Esophagus mucosa (tissue), 1 donor: Measurements from ENCODE around the gene KMO. TPM values are rescaled to one million over a fixed set of nuclear protein-coding genes. Genes with fewer than 3 reads are reported as not detected.
A peak's percentile ranks its signal among the peaks of the same experiment; 100 is the strongest.

Experiments
- ATAC-seq: fragments of 200-7000 bp; cut with Tn5 transposase; one replicate; pipeline ENCODE4 v1.9.1; 2020
- total RNA-seq: library from RNA; stranded (reverse); gene quantifications from one replicate; pipeline ENCODE4 v1.2.4, GENCODE V29; 2023
- donor health status: DM: yes; HTN: yes; CAD: no.

The KMO gene
- total RNA-seq, 1 donor from 2014 or later: 0.12 TPM

DNA sequence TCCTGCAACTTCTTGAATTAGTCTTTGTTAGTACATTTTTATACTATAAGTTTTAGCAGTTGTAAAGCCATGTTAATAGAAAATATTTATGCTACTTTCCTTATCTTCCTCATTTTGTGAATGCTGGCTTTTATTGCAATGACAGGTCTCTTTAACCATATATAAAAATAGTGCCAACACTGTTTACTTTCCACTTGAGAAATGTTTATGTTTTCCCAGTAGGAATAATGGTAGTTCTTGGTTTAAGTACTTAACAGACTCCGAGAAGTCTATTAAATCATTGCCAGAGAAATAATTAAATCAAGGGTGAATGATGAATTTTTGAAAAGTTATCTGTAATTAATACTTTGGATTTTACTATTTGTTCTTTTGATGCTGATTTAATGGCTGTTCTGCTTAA, 98.3 kb downstream of the KMO start:
- no peak for ATAC-seq

DNA sequence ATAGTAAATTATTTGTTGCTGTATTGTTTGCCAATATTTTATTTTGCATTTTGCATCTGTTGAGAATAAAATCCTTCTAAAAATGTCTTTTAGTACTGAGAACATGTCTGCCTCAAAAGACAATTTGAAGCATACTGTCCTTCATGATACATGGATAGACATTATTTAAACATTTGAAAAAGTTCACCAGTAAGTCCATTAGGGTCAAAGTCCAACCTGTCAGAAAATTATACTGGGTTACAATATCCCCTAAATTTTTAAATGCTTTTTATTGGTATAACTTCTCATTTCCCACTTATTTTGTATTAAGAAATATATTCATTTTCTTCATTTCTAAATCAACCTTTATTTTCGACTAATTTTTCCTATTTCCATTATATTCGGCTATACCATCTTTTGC, 98.7 kb downstream of the KMO start:
- no peak for ATAC-seq

DNA sequence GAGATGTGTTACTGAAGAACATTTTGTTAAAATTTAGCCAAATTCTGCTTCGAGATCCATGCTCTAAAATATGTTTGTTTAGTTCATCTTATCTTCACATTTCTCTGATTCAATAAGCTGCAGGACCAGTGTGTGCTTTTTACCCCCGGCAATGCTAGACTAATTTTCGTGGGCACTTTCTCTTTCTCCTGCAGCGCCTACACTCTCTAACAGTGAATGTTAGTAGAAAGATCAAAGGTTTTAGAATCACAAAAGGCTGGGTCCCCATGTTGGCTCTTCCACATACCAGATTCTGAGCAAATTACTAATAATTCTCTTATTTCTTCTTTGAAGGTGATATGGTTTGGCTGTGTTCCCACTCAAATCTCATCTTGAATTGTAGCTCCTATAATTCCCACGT, 99.5 kb downstream of the KMO start:
- ATAC-seq: no peak

DNA sequence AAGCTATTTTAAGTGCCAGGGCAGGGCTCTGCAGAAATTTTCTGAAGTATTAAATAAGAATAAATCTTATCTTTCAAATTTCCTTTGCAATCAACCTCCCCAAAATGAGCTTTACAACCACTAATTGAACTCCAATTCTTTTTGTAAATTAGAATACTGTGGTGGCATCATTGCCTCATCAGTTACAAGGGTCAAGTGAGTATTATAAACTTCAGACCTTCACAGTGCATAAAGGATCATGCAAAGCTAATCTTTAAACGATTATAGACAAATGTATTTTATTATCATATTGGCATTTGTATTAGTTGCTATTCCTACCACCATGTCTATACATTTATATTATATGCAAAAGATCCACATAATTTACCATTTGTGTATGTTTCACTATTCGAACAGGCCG, 100.8 kb downstream of the KMO start:
- no peak for ATAC-seq

DNA sequence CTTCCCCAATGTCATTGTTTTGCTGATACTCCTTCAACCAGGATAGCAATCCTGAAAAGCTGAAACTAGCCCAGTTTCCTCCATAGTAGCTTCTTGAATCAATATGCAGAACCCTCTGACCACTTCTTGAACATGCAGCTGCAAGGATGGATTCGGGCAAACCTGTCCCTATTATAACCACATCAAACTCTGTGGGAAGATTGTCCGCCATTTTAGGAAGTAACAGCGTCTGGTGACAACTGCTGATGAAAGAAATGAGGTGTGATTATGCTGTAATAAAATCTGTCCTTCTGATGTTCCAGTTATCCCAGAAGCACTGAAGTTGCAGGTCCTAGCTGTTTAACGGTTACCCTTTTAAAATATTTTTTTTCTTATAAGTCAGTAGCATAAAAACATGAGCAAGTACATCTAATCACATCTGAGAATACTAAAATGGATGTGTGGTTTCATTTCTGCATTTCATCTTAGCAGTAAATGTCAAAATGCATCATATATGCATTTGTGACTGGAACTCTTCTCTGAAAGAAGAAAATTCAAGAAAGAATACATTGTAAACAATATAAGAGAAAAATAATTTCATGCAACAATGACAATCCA, 103.5 kb downstream of the KMO start:
- no peak for ATAC-seq

DNA sequence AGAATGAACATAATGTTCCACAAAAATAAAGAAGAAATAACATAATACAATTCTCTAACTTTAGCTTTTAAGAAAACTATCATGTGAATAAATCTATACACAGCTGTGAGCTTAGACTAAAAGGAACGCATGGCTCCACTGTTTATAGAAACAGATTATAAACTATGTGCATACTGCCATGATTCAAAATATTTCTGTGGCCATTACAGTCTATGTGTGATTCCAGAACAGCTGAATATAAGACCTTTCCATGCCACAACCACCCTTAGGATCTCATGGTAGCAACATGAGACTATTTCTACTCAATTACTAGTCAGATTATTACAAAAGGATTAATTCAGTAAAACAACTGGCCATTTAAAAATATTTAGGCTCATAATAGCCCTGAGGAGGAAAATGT, 104.1 kb downstream of the KMO start:
- ATAC-seq: no peak

DNA sequence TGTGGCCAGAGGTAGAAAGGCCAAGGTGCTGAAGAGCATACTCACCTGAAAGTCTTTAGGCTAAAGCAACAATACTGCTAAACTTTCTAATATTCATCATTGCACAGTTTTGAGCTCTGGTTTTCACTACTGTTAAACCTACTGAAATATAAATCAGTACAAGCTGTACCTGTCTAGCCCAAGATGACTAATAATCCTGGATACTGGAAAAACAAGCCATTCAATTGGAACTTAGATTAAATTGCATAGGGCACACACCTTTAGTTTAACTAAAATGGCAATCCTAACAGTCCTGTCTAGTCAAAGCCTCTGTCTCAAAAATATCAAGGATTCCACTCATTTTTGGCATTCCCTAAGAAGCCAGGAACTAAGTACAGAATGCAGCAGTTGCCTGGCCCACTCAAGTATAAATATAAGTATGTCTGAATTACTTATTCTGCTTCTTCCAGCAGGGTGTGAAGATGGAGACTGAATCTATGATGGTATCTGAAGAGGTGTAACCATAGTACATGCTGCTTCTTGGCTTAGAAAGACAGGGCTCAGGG, 104.9 kb downstream of the KMO start:
- ATAC-seq: peak; percentile 41

DNA sequence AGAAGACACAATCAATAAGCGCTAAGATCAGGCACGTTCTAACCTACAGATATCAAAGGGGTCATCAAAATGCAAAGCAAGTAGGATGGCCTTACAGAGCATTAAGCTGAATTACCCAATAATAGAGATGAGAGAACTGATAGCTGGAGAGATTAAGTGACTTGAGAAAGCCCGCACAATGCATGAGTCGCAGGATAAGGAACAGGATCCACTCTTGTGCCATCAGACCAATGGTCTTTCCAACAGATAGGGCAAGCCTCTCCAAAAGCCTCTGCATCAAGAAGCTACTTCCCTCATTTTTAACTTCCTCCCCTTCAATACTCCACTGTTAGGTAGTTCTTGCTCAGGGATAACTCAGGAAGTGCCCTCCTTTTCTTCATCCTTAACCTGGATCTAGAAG, 105.4 kb downstream of the KMO start:
- no peak for ATAC-seq

DNA sequence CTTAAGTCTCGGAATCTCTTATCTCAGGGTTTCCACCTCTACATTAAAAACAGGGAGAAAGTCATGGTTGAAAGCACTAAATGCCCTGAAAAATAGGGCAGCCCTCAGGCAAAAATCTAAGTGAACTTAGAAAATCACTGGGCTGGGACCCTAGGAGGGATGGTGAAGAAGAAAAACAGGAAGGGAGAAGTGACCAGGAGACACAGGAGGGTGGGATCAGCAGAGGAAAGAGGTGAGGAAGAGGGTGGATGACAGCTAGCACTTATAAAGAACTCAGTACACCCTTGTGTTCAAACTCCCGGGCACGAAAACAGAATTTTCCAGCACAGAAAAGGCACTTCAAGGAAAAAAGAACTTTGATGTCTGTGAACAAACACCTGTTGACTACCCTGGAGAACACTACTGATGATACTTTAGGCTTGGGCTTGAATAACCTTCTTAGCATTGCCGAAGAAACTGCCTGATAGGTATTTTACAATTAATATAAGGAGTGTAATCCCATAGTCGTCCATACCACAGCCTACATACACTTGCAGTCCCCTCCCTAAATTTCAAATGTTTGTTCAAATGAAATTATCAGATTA, 106.0 kb downstream of the KMO start:
- no peak for ATAC-seq

DNA sequence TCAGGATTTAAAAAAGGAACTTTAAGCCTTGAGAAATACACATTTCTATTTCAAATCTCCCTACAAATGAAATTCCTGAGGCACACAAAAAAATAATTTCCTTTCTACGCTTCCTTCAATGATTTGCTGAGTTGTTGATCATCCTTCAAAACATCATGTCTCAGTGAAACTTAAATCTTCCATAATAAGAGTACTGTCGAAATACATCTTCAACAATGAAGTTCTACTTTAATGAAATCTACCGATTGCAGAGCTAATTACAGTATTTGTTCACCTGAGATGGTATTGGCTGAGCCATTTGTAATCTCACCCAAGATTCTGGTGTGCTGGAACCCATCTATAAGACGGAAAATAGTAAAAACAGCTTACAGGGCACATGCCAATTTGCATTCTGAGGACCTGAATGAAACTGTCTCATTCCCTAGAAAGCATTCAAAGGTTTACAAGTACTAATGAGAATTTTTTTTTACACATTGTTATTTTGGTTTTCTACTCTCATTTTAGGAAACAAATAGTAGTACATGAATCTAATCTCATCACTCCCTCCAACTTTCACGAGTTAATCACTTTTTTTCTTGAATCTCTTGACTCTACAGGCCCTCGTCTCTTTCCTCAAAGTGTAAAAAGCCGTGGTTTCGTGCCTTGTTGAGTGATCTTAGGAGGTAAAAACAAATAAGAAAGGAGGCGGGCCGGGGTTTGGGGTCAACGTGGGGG, 106.9 kb downstream of the KMO start:
- ATAC-seq: no peak

DNA sequence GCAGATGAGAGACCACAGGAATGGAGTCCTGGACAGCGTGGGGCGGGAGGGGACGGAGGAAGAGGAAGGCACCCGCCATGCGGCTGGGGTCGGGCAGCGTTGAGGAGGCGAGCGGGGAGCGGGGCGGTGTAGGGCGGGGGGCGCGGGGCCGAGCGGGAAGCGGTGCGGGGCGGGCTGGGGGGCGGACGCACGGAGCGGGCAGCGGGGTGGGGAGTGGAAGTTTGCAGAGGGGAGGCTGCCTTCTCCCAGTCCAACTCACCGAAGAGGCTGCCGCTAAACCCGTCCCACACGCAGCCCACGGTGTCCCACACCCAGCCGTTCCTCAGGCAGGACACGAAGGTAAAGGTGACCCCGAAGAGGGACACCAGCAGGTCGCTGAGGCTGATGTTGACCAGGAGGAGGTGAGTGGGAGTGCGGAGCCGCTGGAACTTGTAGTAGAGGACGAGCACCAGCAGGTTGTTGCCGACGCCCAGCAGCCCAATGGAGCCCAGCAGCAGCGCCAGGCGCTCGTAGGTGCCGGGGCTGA, 107.5 kb downstream of the KMO start:
- no peak for ATAC-seq

DNA sequence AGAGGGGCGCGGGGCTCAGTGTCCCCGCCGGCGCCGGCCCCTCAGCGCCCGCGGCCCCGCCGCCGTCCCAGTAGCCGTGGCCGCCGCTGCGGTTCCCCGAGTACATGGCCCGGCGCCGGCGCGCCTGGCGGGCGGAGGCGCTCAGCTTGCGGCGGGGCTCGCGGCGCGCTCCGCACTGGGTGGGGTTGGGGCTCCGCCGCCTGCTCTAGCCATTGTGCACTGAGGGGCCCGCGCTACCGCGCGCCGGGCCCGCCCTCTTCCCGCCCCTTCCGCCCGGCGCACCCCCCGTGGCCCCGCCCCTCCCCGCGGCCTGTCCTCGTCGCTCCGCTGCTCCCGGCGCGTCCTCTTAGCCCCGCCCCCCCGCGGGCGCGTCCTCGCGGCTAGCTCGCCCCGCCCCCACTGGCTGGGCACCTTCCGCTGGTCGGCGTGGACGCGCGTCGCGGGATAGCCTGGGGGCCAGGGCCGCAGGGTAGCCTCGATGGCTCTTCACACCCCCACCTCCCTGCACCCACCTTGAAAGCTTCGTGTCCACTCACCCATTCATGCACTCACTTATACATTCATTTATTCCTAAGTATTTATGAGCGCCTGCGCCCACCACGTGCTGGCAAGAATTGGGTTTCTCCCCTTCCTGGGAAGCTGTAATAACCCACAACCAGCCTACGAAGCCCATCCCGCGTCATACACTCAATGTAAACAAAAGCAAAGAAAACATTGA, 108.1 kb downstream of the KMO start, which contains the start of the genes CHML and OPN3:
Gene CHML (minus strand): TSS at position 221 of the 718 bp plus-strand sequence. CDS start 4,603 bp downstream, outside the sequence.
Gene OPN3 (minus strand): TSS at position 221 of the 718 bp plus-strand sequence. CDS start 115 bp downstream, at position 106.
- peak; percentile 97 for ATAC-seq

DNA sequence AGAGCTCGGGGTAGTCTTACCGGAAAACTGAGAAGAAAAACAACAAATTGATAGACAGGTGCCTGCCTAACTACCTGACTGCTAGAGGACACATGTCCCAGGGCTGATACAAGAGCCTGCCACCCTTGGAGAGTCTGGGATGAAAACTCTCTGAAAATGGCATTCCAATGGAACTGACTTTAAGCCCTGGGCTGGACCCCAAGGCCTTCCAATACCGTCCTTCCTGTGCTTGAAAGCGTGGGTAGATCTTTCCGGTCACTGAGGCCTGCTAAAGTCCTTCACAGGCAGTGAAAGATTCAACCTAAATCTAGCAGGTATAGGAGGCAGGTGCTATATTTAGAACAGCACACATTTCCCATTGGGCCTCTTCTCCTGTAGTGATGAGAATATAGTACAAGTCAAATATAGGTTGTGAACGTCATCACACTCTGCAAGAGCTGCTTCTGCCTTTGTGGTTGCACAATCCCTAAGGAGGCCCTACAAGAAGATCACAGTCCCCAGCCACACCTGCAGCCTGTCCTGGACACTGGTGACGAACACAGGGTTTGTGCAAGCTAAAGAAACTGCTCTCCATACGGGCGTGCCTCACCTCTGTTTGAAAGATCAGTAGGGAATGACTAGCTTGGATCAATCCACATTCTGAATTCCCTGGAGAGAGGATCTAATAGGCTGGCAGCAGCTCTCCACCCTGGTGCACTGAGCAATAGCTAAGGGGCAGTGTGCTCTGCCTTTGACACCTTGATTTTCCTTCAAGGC, 108.9 kb downstream of the KMO start:
- ATAC-seq: peak; percentile 77

DNA sequence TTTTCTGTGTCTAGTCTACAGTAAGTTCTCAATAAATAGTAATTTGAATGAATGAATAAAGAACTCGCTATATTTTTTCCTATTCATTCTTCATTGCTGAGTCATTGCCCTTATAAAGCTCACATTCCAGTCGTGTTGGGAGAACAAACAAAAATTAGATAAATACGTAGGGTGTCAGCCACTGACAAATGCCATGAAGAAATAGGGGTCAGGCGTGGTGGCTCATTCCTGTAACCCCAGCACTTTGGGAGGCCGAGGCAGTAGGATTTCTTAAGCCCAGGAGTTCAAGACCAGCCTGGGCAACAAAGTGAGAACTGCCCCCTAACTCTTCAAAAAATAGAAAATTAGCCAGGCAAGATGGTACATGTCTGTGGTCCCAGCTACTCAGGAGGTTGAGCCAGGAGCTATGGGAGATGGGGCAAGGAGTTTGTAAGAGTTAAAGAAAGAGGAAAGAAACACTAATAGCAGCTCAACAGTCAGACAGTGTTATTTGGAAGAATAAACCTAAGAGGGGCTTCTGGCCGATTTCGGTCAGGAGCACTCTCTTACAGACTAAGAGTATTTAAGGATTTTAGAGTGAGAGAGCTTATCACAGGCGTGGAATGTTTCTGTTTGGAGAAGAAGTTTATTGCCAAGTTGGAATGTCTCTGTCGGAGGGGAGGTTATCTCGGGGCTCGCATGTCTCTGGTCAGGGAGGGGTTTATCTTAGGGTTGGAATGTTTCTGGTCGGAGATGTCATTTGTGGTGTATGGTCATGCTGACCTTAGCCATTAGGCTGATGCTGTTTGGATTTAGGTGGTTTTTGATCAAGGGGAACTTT, 109.8 kb downstream of the KMO start:
- no peak for ATAC-seq

DNA sequence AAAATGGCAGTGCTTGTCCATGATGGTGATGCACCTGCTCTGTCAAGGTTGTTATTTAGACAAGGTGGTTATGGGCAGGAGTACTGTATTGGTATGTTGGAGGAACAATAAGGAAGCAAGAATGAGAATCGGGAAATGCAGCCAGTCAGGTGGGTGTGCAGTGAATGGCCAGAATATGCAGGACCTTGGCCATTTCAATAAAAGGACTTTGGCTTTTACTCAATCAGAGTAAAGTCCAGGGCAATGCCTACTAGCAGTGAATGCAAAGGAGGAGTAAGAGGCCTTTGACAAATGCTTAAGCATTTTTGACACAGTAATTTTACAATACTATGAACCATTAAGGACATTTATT, 110.4 kb downstream of the KMO start:
- ATAC-seq: no peak

DNA sequence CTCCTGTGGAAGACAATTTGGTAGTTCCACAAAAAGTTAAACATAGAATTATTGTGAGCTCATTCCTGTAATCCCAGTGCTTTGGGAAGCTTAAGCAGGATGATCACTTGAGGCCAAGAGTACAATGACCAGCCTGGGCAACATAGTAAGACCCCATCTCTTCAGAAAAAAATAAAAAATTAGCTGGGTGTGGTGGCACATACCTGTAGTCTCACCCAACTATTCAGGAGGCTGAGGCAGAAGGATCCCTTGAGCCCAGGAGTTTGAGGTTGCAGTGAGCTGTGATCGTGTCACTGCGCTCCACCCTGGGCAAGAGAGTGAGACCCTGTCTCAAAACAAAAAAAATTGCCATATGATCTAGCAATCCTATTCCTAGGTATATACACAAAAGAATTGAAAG, 112.1 kb downstream of the KMO start:
- no peak for ATAC-seq

DNA sequence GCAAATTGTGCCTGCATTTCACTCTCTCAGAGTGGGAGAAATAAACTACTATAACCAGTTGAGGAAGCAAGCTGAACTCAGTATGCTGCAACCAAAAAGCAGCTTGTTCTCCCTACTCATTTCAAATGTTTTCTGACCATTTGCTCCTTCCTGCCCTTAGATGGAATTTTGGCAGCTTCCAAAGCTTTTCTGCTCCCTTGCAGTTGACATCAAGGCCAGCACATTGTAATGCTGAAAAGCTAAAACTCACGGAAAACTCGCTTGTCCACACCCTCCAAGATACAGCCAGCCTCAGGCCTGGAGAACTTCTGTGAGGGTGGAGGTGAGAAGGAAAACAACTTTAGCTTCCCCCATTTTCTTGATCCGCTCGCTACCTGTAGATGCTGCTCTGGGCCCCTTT, 113.0 kb downstream of the KMO start:
- ATAC-seq: no peak
